ENCODE measurements around the gene TMEM97. TPM values are rescaled to one million over a fixed set of nuclear protein-coding genes. Genes with fewer than 3 reads are reported as not detected.

The TMEM97 gene
- total RNA-seq, 4 donors from 2014 or later, result 15.4 to 28.2 (median 20.9) TPM

DNA sequence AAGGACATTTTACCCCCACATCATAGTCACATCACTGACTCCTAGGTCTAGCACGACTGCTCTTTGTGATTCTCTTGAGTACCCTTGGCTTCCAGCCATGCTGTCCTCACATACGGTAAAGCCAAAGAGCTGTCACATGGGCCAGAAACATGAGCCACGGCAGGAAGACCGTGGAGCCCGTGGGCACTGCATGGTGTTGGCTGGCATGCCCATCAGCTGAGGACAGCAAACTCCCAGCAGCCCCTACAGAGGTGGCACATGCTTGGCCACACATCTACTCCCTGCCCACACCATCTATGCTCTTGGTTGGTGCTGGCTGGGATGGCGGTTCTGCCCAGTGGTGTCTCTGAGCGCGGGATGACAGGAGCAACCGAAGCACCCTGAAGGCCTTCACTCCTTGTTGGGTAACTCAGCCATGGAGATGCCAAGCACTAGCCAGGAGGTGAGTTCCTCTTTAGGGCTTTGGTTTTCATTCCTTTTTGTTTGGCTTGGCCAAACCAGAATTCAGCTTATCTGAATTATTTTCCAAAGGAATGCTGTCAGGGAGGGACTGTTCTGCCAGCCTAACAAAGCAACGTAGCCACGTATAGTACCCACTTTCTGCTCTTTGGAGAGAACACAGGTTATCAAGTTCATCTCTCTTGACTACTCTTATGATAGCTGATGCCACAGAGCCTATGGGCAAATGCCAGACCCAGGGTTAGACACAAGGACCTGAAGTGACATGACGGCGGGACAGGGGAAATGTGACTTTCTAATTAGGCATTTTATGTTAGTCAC, 26.6 kb downstream of the TMEM97 start:
- H3K9me3 ChIP-seq, result no peaks in the 10 kb centered on the region
- peaks cover 100% of the 10 kb centered on the region for H3K36me3 ChIP-seq
- H3K27ac ChIP-seq, result no peak overlapping the region
- H3K27me3 ChIP-seq, result no peaks in the 10 kb centered on the region
- H3K4me1 ChIP-seq, result peaks cover 11% of the 10 kb centered on the region
- DNase-seq (ENCODE audit: low spot score in 2 of 2), result no peak
- H3K4me3 ChIP-seq, result no peak overlapping the region
- WGBS, result 70% methylated on average over 11 of the region's 13 CpGs
- TF ChIP-seq POLR2A (IDR thresholded peaks at IDR 0.05) (no peak), POLR2AphosphoS5 (IDR thresholded peaks at IDR 0.05) (no peak), EP300 (IDR thresholded peaks at IDR 0.05) (no peak)
- TF ChIP-seq, protein P1, sequence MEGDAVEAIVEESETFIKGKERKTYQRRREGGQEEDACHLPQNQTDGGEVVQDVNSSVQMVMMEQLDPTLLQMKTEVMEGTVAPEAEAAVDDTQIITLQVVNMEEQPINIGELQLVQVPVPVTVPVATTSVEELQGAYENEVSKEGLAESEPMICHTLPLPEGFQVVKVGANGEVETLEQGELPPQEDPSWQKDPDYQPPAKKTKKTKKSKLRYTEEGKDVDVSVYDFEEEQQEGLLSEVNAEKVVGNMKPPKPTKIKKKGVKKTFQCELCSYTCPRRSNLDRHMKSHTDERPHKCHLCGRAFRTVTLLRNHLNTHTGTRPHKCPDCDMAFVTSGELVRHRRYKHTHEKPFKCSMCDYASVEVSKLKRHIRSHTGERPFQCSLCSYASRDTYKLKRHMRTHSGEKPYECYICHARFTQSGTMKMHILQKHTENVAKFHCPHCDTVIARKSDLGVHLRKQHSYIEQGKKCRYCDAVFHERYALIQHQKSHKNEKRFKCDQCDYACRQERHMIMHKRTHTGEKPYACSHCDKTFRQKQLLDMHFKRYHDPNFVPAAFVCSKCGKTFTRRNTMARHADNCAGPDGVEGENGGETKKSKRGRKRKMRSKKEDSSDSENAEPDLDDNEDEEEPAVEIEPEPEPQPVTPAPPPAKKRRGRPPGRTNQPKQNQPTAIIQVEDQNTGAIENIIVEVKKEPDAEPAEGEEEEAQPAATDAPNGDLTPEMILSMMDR (IDR thresholded peaks at IDR 0.05), result no peak

DNA sequence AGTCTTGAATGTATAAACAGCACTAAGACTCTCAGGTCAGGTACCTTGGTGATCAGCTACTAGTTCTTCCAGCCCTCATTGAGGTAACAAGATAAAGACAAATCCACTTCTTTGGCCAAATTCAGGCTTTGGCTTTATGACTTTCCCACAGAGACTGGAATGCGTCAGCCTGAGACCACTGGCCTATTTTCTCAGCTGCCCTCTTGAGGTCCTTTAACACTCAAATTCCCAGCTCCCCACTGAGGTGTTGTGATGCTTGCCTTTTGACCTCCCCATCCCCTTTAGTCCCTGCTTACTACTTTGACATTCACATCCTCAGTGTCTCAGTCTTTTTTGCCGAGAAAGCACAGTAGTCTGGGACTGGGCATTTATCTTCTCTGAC, 27.2 kb downstream of the TMEM97 start:
- DNase-seq (ENCODE audit: low spot score in 2 of 2), result no peak
- Histone ChIP-seq H3K4me3 (no peak overlapping the region), H3K4me1 (peaks cover 11% of the 10 kb centered on the region), H3K36me3 (peaks cover 100% of the 10 kb centered on the region), H3K27ac (no peak overlapping the region), H3K9me3 (no peaks in the 10 kb centered on the region), H3K27me3 (no peaks in the 10 kb centered on the region)
- 91% methylated on average over 2 of the region's 2 CpGs for WGBS
- TF ChIP-seq POLR2AphosphoS5 (IDR thresholded peaks at IDR 0.05) (no peak), EP300 (IDR thresholded peaks at IDR 0.05) (no peak), POLR2A (IDR thresholded peaks at IDR 0.05) (no peak)
- TF ChIP-seq, protein P1 (IDR thresholded peaks at IDR 0.05), result no peak

DNA sequence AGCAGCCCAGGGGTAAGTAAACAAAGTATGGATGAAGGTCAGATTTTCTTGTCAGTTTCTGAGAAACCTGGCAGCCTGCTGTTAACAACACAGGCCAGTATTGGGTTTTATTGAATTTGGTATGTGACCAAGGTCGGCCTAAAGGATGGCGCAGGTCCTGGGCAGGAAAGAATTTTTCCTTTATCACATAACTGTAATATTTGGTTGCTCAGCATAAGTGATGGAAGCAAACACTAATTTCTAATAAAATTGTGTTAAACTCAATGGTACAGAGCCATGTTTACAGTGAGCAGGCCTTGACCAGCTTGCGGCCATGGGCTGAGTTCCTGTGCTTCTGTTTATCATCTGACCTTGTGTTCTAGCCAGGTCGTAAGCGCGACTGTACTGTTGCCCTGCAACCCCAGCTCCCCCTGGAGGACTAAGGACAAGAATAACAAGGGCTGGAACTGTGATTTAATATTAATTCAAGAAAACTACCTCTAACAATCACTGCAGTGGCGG, 27.8 kb downstream of the TMEM97 start:
- Histone ChIP-seq H3K27me3 (no peaks in the 10 kb centered on the region), H3K4me3 (no peak overlapping the region), H3K36me3 (peaks cover 100% of the 10 kb centered on the region), H3K4me1 (peaks cover 11% of the 10 kb centered on the region), H3K27ac (no peak overlapping the region), H3K9me3 (no peaks in the 10 kb centered on the region)
- 68% methylated on average over 7 of the region's 7 CpGs for WGBS
- DNase-seq (ENCODE audit: low spot score in 2 of 2), result no peak
- no peak for TF ChIP-seq POLR2AphosphoS5 (IDR thresholded peaks at IDR 0.05)
- no peak for TF ChIP-seq POLR2A (IDR thresholded peaks at IDR 0.05)
- TF ChIP-seq, protein P1 (IDR thresholded peaks at IDR 0.05), result no peak
- TF ChIP-seq EP300 (IDR thresholded peaks at IDR 0.05), result no peak

DNA sequence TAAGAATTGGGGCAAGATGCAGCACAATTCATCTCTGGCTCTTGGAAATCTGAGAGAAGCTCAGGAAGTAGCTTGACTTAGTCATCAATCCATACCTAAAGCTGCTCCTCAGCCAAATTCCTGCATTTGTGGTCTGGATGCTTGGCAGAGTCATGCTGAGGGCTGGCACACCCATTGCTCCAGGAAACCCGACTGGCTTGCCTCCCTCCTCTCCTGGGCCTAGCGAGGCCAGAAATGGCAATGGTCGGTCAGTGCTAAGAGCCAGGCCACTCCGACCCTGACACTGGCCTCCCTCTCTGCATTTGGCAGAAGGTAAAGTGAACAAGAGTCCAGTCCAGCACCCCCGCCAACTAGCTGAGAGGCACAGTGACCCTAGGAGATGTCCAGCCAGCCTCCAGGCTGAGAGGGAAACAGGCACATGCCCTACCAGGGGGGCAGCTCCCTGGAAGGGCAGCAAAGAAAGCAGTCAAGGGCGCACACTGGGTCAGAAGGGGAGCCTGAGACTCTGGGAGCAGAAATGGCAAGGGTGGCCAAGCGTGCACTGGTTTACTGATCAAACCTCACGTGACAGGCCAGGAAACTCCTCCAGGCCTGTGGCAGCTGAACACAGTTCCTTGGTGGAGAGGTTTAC, 28.4 kb downstream of the TMEM97 start:
- Histone ChIP-seq H3K27me3 (no peaks in the 10 kb centered on the region), H3K4me1 (peaks cover 11% of the 10 kb centered on the region), H3K27ac (peak overlapping the region; percentile 6), H3K9me3 (no peaks in the 10 kb centered on the region), H3K36me3 (peaks cover 100% of the 10 kb centered on the region), H3K4me3 (no peak overlapping the region)
- TF ChIP-seq POLR2AphosphoS5 (IDR thresholded peaks at IDR 0.05), result no peak
- TF ChIP-seq POLR2A (IDR thresholded peaks at IDR 0.05), result no peak
- no peak for TF ChIP-seq EP300 (IDR thresholded peaks at IDR 0.05)
- TF ChIP-seq, protein P1 (IDR thresholded peaks at IDR 0.05), result no peak
- 76% methylated on average over 7 of the region's 8 CpGs for WGBS
- no peak for DNase-seq (ENCODE audit: low spot score in 2 of 2)

DNA sequence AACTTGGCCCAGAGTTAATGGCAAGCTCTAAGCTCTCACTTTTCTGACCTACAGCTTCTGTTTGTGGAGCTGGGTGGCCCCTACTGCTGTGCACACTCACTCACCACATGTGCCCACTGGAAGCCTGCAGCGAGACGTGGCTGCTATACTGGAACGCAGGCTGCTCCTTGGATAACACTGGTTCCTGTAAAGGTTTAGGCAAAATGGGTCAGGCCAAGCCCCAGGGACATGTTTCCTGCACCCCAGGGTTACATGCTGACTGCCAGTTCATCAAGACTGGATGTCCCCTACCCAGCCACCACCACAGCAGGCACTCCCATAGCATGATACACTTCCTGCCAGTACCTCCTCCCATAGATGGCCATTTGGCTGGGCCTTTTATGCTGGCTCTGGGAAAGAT, 30.0 kb downstream of the TMEM97 start:
- Histone ChIP-seq H3K4me1 (peaks cover 11% of the 10 kb centered on the region), H3K36me3 (peaks cover 99% of the 10 kb centered on the region), H3K27ac (no peak overlapping the region), H3K9me3 (no peaks in the 10 kb centered on the region), H3K27me3 (no peaks in the 10 kb centered on the region), H3K4me3 (no peak overlapping the region)
- WGBS, result 40% methylated on average over 2 of the region's 3 CpGs
- TF ChIP-seq EP300 (IDR thresholded peaks at IDR 0.05), result no peak
- no peak for DNase-seq (ENCODE audit: low spot score in 2 of 2)

All from suprapubic skin (tissue), 4 donors.